HepG2 (cell line): ENCODE data around the gene PXYLP1.

Source experiments
- POLR2AphosphoS5 ChIP-seq: IDR thresholded peaks from 2 replicates; pipeline ENCODE4 v1.6.1; 2012; ENCODE audit warnings: low read depth, low read length
- ZBTB7A ChIP-seq: sonication (generic); formaldehyde crosslinking; IDR thresholded peaks from 2 replicates; pipeline ENCODE4 v1.8.0; 2022; ENCODE audit warnings: mild to moderate bottlenecking, missing genetic modification reagents
- ZNF317 ChIP-seq: sonication (generic); formaldehyde crosslinking; IDR thresholded peaks from 2 replicates; pipeline ENCODE4 v1.5.0; 2020; ENCODE audit warnings: mild to moderate bottlenecking, missing genetic modification reagents

GRCh38 chr3:141260630-141260927 is 29.0 kb downstream of the PXYLP1 start:
- TF ChIP-seq POLR2AphosphoS5 (no peak), ZNF317 (CRISPR knock-in tag) (no peak), ZBTB7A (CRISPR knock-in tag) (no peak)
